Ovary (tissue), 9 donors: Measurements from ENCODE around the gene USP48. TPM values are rescaled to one million over a fixed set of nuclear protein-coding genes. Genes with fewer than 3 reads are reported as not detected.

ENCODE experiments used
- DNase-seq, 5 donors: peaks; one replicate each; pipeline ENCODE4 v3.0.0-alpha.2; 2019 to 2020
- H3K27ac ChIP-seq, 2 donors: fragments of 200-600 bp; one replicate each; pipeline versions ENCODE4 v1.5.1 to v1.8.0; 2019 to 2022
- H3K27me3 ChIP-seq: fragments of 200-600 bp; one replicate; pipeline ENCODE4 v1.8.0; 2022
- H3K36me3 ChIP-seq: fragments of 200-600 bp; sonication (generic); one replicate; pipeline ENCODE4 v1.5.1; 2019
- H3K4me1 ChIP-seq: one replicate; pipeline ENCODE4 v1.8.1; 2013; ENCODE audit warnings: mild to moderate bottlenecking, moderate library complexity; ENCODE audit not compliant: insufficient read depth
- H3K4me3 ChIP-seq: fragments of 200-600 bp; sonication (generic); one replicate; pipeline ENCODE4 v1.5.1; 2017
- H3K9me3 ChIP-seq, 2 donors: fragments of 200-600 bp in 1 of 2; sonication (generic) in 1 of 2; one replicate each; pipeline versions ENCODE4 v1.5.1 to v1.8.1; 2013 to 2019; ENCODE audit warnings: mild to moderate bottlenecking in 1 of 2, moderate library complexity in 1 of 2
- EP300 ChIP-seq: sonication (generic); formaldehyde crosslinking; IDR thresholded peaks from one replicate; pipeline ENCODE4 v1.6.1; 2017; ENCODE audit warnings: antibody characterized with exemption
- POLR2A ChIP-seq: fragments of 450-650 bp; IDR thresholded peaks from one replicate; pipeline ENCODE4 v1.6.1; 2017; ENCODE audit warnings: antibody characterized with exemption, mild to moderate bottlenecking, moderate library complexity
- WGBS, 3 donors: extraction: QIAGEN DNeasy Blood & Tissue Kit in 1 of 3; methylation state at CpG; one replicate each; pipeline versions ENCODE4 v1.1.5 to v1.1.7; 2013 to 2017; 5-methylcytosine and 5-hydroxymethylcytosine counted together
- intact Hi-C, 4 donors: fragments of 100-400 bp; cut with DNase I; formaldehyde crosslinking; loops; one replicate each; pipeline versions ENCODE4 v1.11.0 to v1.15.1; 2022 to 2023
- polyA plus RNA-seq, 2 donors: library from polyadenylated mRNA; stranded (reverse); fragments of 200-250 nt in 1 of 2; fragments of 350-450 nt in 1 of 2; fragmentation: Illumina TruSeq in 1 of 2; extraction: RNeasy Lipid Tissue Mini Kit (QIAGEN cat#74804) in 1 of 2; gene quantifications; one replicate each; pipeline ENCODE4 v1.2.3, GENCODE V29; 2013 to 2014
- total RNA-seq, 7 donors: library from RNA; depleted of rRNA in 2 of 7; stranded (reverse); fragments of >200 nt in 2 of 7; fragmentation: NEBNext Ultra II Directional in 3 of 7; extraction: Animal tissue kit (Norgen Biotek cat#: 25700) in 3 of 7; gene quantifications; one replicate each; pipeline versions ENCODE4 v1.1.0 to v1.2.4, GENCODE V29; 2016 to 2023
- TF ChIP-seq, protein P1 (sequence below), 3 donors: fragments of 450-650 bp in 2 of 3; fragments of 200-600 bp in 1 of 3; IDR thresholded peaks; one replicate each; pipeline versions ENCODE4 v1.5.1 to v1.8.0; 2016 to 2022; ENCODE audit warnings: antibody characterized with exemption in 3 of 3, mild to moderate bottlenecking in 1 of 3
- donor health status: DM: no; HTN: no; CAD: no; lungs with moderate emphysema.
- donor health status: DM: no; HTN: no; CAD: no.
- donor health status: Bipolar disorder and iron deficiency.
- donor health status: DM: yes; HTN: yes; CAD: no.
- donor health status: DM: no; HTN: no; CAD: no.
- donor health status: DM: yes; HTN: yes; CAD: no.

The USP48 gene
- total and polyA plus RNA-seq, 9 donors: 25.2 to 87.1 (median 60.6) TPM

DNA sequence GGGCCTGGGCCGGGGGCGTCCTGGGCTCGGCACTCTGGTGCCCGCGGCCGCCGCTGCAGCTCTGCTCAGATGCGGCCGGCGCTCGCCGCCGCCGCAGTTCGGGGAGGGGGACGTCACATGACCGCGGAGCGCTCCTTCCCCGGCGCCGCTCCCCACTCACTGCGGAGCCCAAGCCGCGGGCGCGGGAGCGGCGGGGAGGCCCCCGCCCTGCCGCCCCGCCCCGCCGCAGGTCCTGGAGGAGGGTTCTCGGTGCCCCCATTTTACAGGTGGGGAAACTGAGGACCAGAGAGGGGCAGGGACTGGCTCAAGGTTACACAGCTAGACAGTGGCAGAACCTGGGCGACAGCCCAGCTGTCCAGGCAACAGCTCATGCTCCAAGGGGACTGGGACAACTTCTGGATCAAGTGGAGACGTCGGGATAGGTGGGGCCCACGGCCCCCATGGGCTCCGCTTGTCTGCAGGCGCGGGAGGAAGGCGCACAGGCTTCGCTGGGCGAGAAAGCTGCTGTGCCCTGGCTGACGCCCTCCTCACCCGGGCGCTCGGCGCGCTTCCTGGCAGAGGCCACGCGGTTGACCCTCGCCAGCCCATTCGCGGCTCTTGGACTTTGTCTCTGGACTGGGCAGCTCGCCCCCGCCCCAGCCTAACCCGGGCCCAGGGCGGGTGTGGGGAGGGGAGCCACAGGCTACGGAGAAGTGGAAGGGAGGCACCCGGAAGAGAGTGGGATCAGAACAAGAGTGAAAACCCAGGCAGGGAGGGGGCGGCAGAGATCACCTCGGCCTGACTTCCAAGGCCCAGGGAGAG is 113.5 kb downstream of the USP48 start, which contains the start of gene RAP1GAP:
TSS of gene RAP1GAP (minus strand) at position 100 of the 801 bp plus-strand sequence. CDS start 49,325 bp downstream, outside the sequence.
- Histone ChIP-seq H3K9me3 (no peaks in the 10 kb centered on the region), H3K4me3 (peak within 1 kb of the TSS; percentile 12), H3K36me3 (no peaks in the 10 kb centered on the region), H3K27ac (no peak within 1 kb of the TSS), H3K4me1 (peaks cover 17% of the 10 kb centered on the region), H3K27me3 (no peaks in the 10 kb centered on the region)
- TF ChIP-seq, protein P1, sequence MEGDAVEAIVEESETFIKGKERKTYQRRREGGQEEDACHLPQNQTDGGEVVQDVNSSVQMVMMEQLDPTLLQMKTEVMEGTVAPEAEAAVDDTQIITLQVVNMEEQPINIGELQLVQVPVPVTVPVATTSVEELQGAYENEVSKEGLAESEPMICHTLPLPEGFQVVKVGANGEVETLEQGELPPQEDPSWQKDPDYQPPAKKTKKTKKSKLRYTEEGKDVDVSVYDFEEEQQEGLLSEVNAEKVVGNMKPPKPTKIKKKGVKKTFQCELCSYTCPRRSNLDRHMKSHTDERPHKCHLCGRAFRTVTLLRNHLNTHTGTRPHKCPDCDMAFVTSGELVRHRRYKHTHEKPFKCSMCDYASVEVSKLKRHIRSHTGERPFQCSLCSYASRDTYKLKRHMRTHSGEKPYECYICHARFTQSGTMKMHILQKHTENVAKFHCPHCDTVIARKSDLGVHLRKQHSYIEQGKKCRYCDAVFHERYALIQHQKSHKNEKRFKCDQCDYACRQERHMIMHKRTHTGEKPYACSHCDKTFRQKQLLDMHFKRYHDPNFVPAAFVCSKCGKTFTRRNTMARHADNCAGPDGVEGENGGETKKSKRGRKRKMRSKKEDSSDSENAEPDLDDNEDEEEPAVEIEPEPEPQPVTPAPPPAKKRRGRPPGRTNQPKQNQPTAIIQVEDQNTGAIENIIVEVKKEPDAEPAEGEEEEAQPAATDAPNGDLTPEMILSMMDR (IDR thresholded peaks at IDR 0.05): no peak
- TF ChIP-seq EP300 (no peak), POLR2A (no peak)
- no peak for DNase-seq
- intact Hi-C loops: loop anchor here in 2 of 4 donors (5.0 to 10.0 kb wide), 3 partner anchors 295 to 435 kb away; no protein-coding TSS in a partner anchor
- WGBS, 3 donors: 1% methylated on average over 29 to 64 of the region's 64 CpGs

GRCh38 chr1:21668951-21669257 is 114.0 kb downstream of the USP48 start:
- Histone ChIP-seq H3K4me3 (peak overlapping the region; percentile 12), H3K36me3 (no peaks in the 10 kb centered on the region), H3K27ac (no peak overlapping the region), H3K27me3 (no peaks in the 10 kb centered on the region), H3K9me3 (no peaks in the 10 kb centered on the region), H3K4me1 (peaks cover 17% of the 10 kb centered on the region)
- intact Hi-C loops: loop anchor here in 2 of 4 donors (5.0 to 10.0 kb wide), 3 partner anchors 294 to 434 kb away; no protein-coding TSS in a partner anchor
- TF ChIP-seq POLR2A: no peak
- TF ChIP-seq, protein P1 (IDR thresholded peaks at IDR 0.05): no peak
- no peak for TF ChIP-seq EP300
- 0 to 2% (median 0%) methylated on average over 11 to 25 of the region's 25 CpGs for WGBS, 3 donors
- DNase-seq: no peak

- Histone ChIP-seq H3K27ac (no peak overlapping the region), H3K27me3 (no peaks in the 10 kb centered on the region), H3K4me3 (no peak overlapping the region), H3K4me1 (peaks cover 13% of the 10 kb centered on the region), H3K36me3 (no peaks in the 10 kb centered on the region), H3K9me3 (no peaks in the 10 kb centered on the region)
- TF ChIP-seq EP300 (no peak), POLR2A (no peak)
- 7% methylated on average over 30 to 33 of the region's 33 CpGs for WGBS, 3 donors
- intact Hi-C loops: loop anchor here in 2 of 4 donors (5.0 to 10.0 kb wide), 3 partner anchors 294 to 434 kb away; no protein-coding TSS in a partner anchor
- DNase-seq: no peak
Observed at GRCh38 chr1:21668232-21668950, 114.6 kb downstream of the USP48 start.

DNA sequence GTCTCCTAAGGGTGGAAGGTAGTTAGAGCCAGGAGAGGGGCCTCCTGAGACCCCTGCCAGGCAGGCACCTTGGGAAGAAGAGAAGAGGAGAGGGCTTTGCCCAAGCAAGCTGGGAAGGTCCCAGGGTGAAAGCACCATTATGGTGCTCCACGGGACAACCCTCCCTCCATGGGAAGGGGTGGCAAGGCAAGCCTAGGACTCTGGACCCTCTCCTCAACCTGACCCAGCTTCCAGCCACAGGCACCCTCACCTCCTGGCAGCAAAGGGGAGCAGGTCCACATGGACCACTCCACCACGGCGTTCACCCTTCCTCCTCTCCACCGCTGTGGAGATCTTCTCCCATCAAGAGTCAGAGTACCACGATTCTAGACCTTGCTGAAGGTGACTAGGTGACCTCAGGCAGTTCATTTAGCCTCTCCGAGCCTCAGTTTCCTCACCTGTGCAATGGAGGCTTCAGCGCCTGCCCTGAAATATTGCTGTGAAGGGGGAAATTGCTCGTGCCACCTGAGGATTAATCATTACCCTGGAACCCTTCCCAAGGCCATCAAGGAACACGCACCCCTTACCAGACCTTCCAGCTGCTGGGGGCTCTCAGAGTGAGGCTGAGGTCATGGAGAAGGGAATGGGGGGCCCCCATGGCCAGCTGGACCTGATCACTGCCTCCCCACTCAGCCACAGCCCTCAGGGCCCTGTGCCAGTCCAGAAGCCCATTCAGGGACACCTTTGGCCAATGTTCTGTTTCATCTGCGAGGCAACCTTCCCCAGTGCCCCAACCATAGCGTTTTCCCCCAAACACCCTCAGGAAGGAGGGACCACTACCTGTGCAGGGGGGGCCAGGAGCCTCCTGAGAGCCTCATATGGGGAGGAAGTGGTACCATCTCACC is 115.4 kb downstream of the USP48 start:
- H3K9me3 ChIP-seq: no peaks in the 10 kb centered on the region
- H3K4me3 ChIP-seq: no peak overlapping the region
- H3K36me3 ChIP-seq: no peaks in the 10 kb centered on the region
- intact Hi-C loops: loop anchor here in 2 of 4 donors (5.0 to 10.0 kb wide), 3 partner anchors 293 to 433 kb away; no protein-coding TSS in a partner anchor
- H3K27me3 ChIP-seq: no peaks in the 10 kb centered on the region
- TF ChIP-seq, protein P1 (IDR thresholded peaks at IDR 0.05): no peak
- TF ChIP-seq POLR2A (no peak), EP300 (no peak)
- peaks cover 9% of the 10 kb centered on the region for H3K4me1 ChIP-seq
- peak in 1 of 5 donors; percentile 10 for DNase-seq
- WGBS, 3 donors: 74 to 77% (median 75%) methylated on average over 11 of the region's 11 CpGs
- no peak overlapping the region for H3K27ac ChIP-seq
